Body of pancreas (tissue), 4 donors: ENCODE measurements around the gene DPP8. TPM values are rescaled to one million over a fixed set of nuclear protein-coding genes. Genes with fewer than 3 reads are reported as not detected.

Experiments
- ATAC-seq: fragments of 150-250 bp; one replicate; pipeline ENCODE4 v1.9.1; 2016
- DNase-seq, 4 donors: peaks; one replicate each; pipeline ENCODE4 v3.0.0-alpha.2; 2019
- H3K27ac ChIP-seq, 4 donors: fragments of 200-600 bp; sonication (generic); 1 replicate in 3 of 4; 2 replicates in 1 of 4; pipeline versions ENCODE4 v1.5.1 to v1.6.1; 2016 to 2019; ENCODE audit warnings: mild to moderate bottlenecking in 1 of 4, mixed read lengths in 1 of 4, moderate library complexity in 1 of 4
- H3K27me3 ChIP-seq, 2 donors: fragments of 200-600 bp; sonication (generic); one replicate each; pipeline ENCODE4 v1.6.0; 2016; ENCODE audit warnings: mild to moderate bottlenecking in 1 of 2
- H3K36me3 ChIP-seq, 2 donors: fragments of 200-600 bp; sonication (generic); replicated peaks in 1 of 2; 2 replicates each; pipeline ENCODE4 v1.5.1; 2016; ENCODE audit warnings: low read depth in 2 of 2; ENCODE audit not compliant: insufficient read depth in 1 of 2
- H3K4me1 ChIP-seq: fragments of 200-600 bp; sonication (generic); one replicate; pipeline ENCODE4 v1.6.0; 2016
- H3K4me3 ChIP-seq, 2 donors: fragments of 200-600 bp; sonication (generic); 1 replicate in 1 of 2; 2 replicates in 1 of 2; pipeline ENCODE4 v1.5.1; 2016 to 2019
- H3K9me3 ChIP-seq, 3 donors: fragments of 200-600 bp; sonication (generic); 1 replicate in 2 of 3; 2 replicates in 1 of 3; pipeline ENCODE4 v1.5.1; 2016
- POLR2A ChIP-seq, 3 donors: fragments of 450-650 bp; IDR thresholded peaks; one replicate each; pipeline ENCODE4 v1.6.1; 2016; ENCODE audit warnings: antibody characterized with exemption in 3 of 3, mild to moderate bottlenecking in 2 of 3
- WGBS, 2 donors: methylation state at CpG; one replicate each; pipeline ENCODE4 v1.1.5; 2017; 5-methylcytosine and 5-hydroxymethylcytosine counted together
- intact Hi-C: fragments of 100-400 bp; cut with DNase I; formaldehyde crosslinking; loops from one replicate; pipeline ENCODE4 v1.15.1; 2023
- total RNA-seq, 2 donors: library from RNA; depleted of rRNA; stranded (reverse); fragments of >200 nt; gene quantifications; one replicate each; pipeline ENCODE4 v1.1.0, GENCODE V29; 2016
- TF ChIP-seq, protein P1 (sequence below), 7 experiments: fragments of 450-650 bp in 4 of 7; fragments of 200-600 bp in 3 of 7; sonication (generic) in 3 of 7; IDR thresholded peaks; one replicate each; pipeline ENCODE4 v1.5.1; 2016 to 2019; ENCODE audit warnings: antibody characterized with exemption in 7 of 7

Gene DPP8
- total RNA-seq, 2 donors from 2014 or later = 13.0 to 27.4 TPM

GRCh38 chr15:65404186-65404872 lies 113.2 kb downstream of the DPP8 start:
- H3K27ac ChIP-seq = no peak overlapping the region
- TF ChIP-seq, protein P1, sequence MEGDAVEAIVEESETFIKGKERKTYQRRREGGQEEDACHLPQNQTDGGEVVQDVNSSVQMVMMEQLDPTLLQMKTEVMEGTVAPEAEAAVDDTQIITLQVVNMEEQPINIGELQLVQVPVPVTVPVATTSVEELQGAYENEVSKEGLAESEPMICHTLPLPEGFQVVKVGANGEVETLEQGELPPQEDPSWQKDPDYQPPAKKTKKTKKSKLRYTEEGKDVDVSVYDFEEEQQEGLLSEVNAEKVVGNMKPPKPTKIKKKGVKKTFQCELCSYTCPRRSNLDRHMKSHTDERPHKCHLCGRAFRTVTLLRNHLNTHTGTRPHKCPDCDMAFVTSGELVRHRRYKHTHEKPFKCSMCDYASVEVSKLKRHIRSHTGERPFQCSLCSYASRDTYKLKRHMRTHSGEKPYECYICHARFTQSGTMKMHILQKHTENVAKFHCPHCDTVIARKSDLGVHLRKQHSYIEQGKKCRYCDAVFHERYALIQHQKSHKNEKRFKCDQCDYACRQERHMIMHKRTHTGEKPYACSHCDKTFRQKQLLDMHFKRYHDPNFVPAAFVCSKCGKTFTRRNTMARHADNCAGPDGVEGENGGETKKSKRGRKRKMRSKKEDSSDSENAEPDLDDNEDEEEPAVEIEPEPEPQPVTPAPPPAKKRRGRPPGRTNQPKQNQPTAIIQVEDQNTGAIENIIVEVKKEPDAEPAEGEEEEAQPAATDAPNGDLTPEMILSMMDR (IDR thresholded peaks at IDR 0.05) = no peak
- TF ChIP-seq POLR2A (IDR thresholded peaks at IDR 0.05) = no peak
- no peaks in the 10 kb centered on the region for H3K36me3 ChIP-seq
- no peak overlapping the region for H3K4me3 ChIP-seq
- 83 to 87% methylated on average over 6 of the region's 6 CpGs for WGBS, 2 donors
- no peak for DNase-seq
- H3K9me3 ChIP-seq = no peaks in the 10 kb centered on the region
- no peaks in the 10 kb centered on the region for H3K27me3 ChIP-seq
- intact Hi-C loops = no loop called here
- peaks cover 16% of the 10 kb centered on the region for H3K4me1 ChIP-seq
- ATAC-seq = no peak

DNA sequence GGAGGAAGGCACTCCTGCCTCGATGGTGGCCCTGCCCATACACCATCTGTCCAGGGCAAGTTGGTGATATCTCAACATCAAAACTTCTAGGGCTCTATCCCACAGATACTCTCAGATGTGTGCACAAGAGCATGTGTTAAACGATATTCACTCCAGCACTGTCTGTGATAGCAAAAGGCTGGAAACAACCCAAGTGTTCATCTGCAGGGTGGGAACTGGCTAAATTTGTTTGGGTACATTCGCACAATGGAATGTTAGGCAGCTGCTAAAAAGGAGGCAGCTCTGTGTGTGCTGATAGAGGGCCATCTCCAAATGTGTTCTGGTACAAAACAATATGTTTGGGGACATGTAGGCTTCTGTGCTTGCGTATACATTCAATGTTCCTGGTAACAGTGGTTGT lies 114.5 kb downstream of the DPP8 start:
- Histone ChIP-seq H3K4me3 (no peak overlapping the region), H3K27ac (no peak overlapping the region), H3K9me3 (no peaks in the 10 kb centered on the region), H3K4me1 (peaks cover 16% of the 10 kb centered on the region), H3K36me3 (no peaks in the 10 kb centered on the region), H3K27me3 (no peaks in the 10 kb centered on the region)
- TF ChIP-seq, protein P1 (IDR thresholded peaks at IDR 0.05) = no peak
- no peak for TF ChIP-seq POLR2A (IDR thresholded peaks at IDR 0.05)
- no peak for DNase-seq
- intact Hi-C loops = no loop called here
- ATAC-seq = no peak
- WGBS, 2 donors = 90 to 93% methylated on average over 4 of the region's 4 CpGs

- 73% methylated on average over 7 to 8 of the region's 8 CpGs for WGBS, 2 donors
Observed at GRCh38 chr15:65401611-65402240, 115.8 kb downstream of the DPP8 start.

GRCh38 chr15:65400760-65401610 lies 116.5 kb downstream of the DPP8 start:
- 10 to 11% methylated on average over 8 to 11 of the region's 11 CpGs for WGBS, 2 donors
- peak; percentile 86 for ATAC-seq

More at GRCh38 chr15:65401611-65402240, 115.8 kb downstream of the DPP8 start:
- H3K36me3 ChIP-seq = no peaks in the 10 kb centered on the region
- TF ChIP-seq POLR2A (IDR thresholded peaks at IDR 0.05) = no peak
- TF ChIP-seq, protein P1 (IDR thresholded peaks at IDR 0.05) = no peak
- H3K27ac ChIP-seq = no peak overlapping the region
- no peaks in the 10 kb centered on the region for H3K9me3 ChIP-seq
- peaks cover 16% of the 10 kb centered on the region for H3K4me1 ChIP-seq
- ATAC-seq = peak; percentile 22
- DNase-seq = no peak
- intact Hi-C loops = no loop called here
- H3K27me3 ChIP-seq = no peaks in the 10 kb centered on the region
- H3K4me3 ChIP-seq = no peak overlapping the region

More at GRCh38 chr15:65400760-65401610, 116.5 kb downstream of the DPP8 start:
- no peak overlapping the region for H3K4me3 ChIP-seq
- peak; percentile 71 to 82 (median 76) for DNase-seq
- H3K36me3 ChIP-seq = no peaks in the 10 kb centered on the region
- intact Hi-C loops = no loop called here
- H3K4me1 ChIP-seq = peaks cover 16% of the 10 kb centered on the region
- no peaks in the 10 kb centered on the region for H3K27me3 ChIP-seq
- TF ChIP-seq, protein P1 (IDR thresholded peaks at IDR 0.05) = peak; percentile 55 to 71 (median 68)
- TF ChIP-seq POLR2A (IDR thresholded peaks at IDR 0.05) = no peak
- no peak overlapping the region for H3K27ac ChIP-seq
- H3K9me3 ChIP-seq = no peaks in the 10 kb centered on the region
